GM19438 (cell line): ENCODE measurements around the gene CCNE1.

Experiments
- ATAC-seq: cut with Tn5 transposase; IDR thresholded peaks from one replicate; pipeline ENCODE4 v1.9.1; 2021; ENCODE audit warnings: low read depth; ENCODE audit not compliant: unreplicated experiment

The CCNE1 gene

DNA sequence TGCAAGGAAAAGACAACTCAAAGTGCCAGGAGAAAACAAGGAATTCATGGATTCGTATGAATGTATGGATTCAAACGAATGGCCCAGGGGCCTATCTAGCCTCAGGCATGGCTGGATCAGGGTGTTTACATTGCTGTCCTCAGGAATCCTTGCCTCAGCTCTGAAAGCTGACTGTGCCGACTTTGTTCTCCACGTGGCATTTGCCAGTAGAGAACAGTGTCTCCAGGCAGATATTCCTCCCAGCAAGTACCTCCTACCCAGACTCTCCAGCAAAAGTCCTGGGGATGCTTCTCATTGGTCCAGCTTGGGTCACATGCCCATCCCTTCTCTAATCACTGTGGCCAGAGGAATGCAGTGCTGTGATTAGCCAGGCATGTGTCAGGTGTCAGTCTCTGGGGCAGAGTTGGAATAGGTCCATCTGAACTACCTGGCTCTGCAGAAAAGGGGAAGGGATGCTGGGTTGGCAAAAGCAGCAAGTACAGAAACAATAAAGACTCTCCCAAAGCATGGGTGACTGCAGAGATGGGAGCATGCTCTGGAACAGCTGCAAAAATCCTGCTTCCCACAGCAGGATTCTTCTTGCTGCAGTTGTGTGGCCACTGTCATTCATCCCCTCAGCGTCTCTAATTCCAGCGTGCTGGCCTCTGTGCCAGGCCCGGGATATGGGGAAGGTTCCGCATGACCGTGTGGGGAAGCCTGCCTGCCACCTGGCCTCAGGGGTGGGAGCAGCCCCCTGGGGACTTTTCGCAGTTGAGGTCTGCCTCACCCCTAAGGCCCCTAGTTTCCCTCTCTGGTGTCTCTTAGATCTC is 30.0 kb downstream of the CCNE1 start:
- ATAC-seq = no peak

DNA sequence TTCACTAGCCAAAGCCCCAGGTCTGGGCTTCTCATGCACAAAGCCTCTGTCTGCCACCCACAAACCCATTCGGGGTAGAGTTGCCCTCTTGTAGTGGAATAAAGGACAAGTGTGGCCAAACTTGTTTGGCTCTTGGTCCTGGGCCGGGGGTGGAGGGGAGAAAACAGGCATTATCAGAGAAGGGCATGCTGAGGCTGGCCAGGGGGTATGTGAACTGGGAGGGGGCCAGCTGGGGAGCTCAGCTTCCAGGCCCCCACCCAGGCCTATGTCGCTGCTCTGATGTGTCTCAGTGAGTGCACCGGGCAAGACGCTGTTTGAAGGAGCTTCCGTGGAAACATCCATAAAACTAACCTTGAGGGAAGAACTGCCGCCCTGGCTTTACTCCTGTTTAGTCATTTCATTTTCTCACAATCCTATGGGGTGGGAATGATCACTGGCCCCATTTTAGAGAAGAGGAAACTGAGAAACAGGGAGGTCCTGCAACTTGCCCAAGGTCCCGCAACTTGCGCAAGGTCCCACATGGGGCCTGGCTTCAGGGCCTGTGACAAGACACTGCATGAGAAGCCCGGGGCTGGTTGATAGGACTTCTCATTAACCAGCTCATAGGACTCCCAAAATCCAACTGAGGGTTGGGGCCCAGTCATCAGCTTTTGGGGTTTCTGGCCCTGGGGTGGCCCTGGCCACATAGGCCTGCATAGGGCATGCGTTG is 30.8 kb downstream of the CCNE1 start:
- no peak for ATAC-seq

DNA sequence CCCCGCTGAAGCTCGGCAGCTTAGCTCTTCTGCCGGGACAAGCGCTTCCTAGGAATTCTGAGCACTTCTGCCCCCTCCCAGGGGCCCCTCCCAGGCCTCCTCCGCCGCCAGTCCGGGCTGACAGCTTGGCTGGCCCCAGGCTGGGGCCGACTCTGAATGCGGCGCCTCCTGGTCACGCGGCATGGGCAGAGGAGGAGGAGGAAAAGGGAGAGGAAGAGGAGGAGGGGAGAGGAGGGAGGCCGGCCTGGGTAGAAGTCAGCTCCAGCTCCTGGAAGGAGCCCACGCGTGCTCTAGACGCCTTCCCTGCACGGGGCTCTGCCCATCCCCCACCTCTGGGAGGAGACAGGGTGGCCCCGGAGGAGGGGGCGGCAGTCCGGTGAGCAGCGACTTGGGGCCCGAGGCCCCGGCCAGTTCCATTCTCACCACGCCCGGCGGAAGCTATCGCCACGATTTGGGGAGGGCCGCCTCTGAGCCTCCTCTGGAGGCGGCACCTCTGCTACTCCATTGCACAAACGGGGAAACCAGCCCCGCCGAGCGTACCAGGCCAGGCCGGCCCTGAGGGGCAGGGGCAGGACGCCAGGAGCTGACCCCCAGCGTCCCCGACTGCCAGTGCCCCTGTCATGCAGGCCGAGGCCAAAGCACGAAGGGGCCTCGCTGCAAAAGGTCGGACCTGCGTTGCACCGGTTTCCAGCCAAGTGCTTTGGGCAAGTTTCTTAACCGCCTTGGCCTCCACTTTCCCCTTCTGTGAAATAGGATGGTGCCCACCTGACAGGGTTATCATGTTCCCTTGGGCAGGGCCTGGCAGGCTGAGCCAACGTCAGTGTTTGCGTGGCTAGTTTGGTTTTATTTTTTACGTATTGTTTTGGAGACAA is 31.6 kb downstream of the CCNE1 start:
- no peak for ATAC-seq

DNA sequence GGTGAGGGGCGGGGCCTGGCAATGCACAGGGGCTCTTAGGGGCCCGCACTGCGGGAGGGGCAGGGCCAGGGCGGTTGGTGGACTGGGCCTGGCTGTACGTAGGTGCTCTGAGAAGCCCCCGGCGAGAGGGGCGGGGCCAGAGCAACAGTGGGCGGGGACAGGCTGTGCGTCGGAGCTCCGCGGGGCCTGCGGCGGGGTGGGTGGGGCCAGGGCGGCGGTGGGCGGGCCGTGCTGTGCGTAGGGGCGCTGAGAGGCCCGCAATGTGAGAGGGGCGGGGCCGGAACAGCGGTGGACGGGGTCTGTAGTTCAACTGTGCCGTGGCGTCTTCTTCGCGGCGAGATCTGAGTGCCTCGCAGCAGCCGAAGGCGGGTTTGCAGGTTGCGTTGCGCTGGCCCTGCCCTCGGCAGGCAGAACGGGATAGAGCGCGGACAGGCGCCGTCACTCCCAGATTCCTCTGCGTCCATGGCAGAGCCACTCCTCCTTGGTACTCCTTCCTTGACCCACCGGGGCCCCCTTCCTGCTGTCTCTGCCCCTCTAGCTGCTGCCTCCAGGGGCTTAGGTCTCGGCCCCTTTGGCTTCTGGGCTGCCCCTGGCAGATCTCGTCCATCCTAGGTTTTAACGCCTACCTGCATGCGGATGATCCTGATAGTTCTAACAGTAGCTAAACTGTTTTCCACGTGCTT is 33.2 kb downstream of the CCNE1 start:
- ATAC-seq = peak; percentile 62

DNA sequence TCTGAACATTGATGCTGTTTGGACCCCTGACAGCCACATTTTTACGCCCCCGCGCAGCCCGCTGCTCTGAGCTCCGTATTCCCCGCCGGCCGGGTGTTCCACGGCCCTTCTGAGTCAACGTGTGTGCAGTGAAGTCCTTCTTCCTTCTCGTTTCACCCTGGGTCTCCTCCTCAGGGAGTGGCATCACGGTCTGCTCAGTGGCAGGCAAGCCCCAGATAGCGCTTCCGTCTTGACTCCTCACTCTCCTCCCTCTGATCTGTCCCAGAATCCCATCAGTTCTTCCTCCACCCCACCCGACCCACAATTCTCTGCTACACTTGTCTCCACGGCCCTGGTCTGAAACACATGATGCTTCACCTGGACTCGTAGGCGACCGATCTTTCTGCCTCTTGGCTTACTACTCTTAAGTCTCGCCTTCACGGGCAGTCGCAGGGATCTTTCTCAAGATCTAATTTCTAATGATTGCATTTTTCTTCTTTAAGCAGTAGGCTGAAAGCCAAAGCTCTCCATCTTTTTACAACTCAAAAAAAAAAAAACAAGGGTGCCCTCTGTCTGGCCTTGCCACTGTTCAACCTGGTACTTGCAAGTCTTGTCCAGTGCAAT is 33.9 kb downstream of the CCNE1 start:
- ATAC-seq = no peak

DNA sequence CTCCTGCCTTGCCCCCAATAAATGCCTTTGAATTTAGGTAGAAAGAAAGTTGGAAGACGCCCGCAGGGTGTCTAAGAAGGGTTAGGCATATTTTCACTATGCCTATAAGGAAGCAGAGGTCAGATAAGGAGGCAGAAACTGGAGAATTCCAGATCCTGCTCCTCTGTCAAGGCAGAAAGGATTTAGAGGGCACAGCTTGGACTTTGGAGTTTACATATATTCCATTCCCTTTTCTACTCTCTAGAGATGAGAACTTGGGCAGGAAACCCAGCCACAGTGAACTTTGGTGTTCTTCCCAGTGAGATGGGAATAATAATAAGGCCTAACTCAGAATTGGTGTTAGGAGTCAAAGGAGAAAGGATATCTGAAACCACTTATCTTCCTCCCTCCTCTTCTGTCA is 37.4 kb downstream of the CCNE1 start:
- no peak for ATAC-seq

DNA sequence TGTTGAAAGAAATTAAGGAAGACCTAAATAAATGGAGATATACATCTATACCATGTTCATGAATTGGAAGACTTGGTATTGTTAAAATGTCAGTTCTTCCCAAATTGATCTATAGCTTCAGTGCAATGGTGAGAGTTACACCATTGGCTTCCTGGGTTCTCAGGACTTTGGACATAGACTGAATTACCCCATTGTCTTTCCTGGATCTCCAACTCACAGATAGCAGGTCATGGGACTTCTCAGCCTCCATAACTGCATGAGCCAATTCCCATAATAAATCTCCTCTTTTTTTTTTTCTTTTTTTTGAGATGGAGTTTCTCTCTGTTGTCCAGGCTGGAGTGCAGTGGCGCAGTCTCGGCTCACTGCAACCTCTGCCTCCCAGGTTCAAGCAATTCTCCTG is 38.7 kb downstream of the CCNE1 start:
- no peak for ATAC-seq

DNA sequence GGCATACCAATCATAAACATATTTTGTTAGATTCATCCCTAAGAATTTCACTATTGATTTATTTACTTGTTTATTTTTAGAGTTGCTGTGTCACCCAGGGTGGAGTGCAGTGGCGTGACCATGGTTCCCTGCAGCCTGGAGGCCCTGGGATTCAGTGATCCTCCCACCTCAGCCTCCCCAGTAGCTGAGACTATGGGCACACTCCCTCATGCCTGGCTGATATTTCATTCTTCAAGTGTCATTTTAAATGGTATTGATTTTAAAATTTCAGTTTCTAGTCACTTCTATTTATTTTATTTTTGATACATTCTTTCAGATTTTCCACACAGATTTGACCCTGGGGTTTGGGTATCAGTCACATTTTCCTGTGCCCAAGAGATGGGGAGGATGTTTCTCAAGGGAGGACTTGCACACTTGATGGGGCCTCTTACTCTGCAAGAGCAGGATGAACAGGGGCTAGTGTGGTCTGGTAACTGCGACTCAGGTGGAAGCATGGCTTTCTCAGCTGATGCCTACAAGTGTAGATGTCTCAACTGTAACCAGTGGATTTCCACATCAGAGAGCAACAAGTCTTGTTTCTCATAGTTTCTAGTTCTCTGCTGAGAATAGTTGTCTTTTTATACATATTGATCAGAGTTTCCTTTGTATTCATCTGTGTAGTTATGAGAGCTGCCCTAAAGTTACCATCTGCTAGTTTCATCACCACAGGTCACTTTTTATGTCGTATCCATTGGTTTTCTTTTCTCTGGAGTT is 40.2 kb downstream of the CCNE1 start:
- ATAC-seq = peak; percentile 69

DNA sequence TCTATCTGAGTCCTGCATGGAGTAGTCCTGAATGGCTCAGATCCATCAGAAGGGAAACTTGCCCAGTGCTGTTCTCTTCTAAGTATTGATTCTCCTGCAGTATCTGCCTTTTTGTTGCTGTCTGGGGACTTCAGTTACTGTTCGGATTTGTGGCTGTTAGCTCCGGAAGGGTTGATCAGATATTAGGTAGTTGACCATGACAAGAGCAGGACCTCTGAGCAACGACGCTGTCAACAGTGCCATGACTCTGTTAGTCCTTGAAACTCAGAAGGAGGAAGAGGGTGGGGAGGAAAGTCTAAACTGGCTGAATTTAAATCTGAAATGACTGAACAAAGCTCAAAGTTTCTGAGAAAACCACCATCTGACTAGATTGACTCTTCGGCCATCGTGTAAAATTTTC is 42.2 kb downstream of the CCNE1 start:
- ATAC-seq = no peak

DNA sequence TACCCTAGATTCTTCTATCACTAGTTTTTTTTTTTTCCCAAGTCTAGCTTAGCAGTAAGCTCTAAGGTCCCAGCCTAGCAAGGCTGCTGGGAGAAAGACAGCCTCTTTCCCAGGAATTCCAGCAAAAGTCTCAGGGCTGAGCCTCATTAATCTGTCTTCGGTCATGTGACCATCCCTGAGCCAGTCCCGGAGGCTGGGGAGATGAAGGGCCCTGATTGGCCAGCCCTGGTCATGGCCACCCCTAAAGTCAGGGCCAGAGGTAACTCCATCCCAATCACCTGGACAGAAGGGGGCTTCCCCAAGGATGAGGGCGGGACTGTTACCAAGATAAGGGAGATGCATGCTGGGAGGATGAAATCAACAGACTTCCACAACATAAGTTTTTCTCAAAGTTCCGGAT is 43.3 kb downstream of the CCNE1 start:
- no peak for ATAC-seq

DNA sequence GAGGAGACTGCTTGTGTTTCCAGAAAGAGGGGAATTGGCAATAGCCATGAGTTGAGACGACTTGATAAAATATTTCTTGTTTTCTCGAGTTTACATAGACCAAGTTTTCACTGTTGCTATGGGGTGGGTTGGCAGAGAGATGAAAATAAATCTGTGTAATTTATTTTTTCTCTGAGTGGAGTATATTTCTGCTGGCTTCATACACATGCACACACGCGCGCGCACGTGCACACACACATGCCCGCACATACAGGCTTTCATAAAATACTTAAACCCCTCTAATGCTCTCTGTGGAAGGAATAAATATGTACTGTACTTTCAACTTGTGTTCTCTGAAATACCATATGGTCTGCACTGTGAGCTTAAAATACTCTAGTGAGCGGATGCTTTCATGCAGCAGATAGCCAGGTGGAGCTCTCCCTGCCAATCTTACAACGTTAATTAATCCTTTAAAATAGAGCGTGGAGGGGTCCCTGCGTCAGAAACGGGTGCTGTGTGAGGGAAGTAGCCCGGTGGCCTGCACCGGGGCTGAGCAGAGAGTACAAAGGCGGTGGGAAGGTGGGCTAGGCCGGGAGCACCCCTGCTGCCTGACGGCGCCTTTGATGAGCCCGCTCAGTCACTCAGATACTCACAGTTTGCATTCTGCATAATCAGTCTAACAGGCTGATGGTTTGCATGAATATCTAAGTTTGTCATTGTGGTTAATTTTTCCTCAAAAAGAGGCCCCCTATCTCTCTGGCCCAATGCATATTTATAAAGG is 44.1 kb downstream of the CCNE1 start:
- no peak for ATAC-seq

DNA sequence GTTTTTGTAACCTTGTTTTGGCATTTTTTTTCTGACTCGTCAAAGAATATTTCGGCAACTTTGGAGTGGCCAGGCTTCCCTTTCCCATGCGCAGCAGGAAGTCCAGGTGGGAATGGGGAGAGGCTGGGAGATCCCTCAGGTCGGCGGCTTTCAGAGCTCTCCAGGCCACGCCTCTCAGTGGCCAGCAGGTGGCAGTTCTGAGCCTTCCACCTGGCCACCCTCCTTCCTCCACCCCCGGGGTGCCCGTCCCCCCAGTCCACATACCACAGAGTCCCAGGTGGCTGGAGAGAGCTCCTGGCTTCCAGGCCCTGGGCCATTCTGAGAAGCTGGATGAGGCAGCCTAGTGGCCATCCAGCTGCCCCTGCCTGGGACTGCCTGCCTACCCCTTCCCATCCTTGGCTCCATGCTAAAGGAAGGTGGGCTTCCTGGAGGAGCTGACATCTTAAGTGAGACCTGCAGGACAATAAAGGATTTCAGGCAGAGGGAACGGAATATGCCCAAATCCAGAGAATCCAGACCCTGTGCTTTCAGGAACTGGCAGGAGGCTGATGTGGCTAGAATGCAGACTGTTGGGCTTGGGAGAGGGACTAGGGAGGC is 46.3 kb downstream of the CCNE1 start:
- no peak for ATAC-seq

DNA sequence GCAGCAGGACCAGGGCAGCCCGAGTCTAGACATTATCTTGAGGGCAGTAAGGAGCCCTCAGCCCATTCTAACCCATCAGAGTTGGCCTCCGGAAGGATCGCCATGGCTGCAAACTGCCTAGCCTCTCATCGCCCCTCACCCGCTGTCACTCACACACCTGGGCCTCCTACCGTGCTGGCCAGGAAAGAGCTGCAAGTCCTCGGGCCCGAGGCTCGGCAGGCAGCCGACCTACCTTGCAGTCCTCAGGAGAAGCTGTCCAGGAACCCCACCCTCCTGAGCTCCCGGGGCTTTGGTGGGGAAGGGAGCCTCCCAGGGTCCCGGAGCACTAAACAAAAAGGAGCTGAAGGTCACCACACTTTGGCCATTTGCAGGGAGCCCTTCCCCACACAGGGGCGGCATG is 46.8 kb downstream of the CCNE1 start:
- no peak for ATAC-seq

DNA sequence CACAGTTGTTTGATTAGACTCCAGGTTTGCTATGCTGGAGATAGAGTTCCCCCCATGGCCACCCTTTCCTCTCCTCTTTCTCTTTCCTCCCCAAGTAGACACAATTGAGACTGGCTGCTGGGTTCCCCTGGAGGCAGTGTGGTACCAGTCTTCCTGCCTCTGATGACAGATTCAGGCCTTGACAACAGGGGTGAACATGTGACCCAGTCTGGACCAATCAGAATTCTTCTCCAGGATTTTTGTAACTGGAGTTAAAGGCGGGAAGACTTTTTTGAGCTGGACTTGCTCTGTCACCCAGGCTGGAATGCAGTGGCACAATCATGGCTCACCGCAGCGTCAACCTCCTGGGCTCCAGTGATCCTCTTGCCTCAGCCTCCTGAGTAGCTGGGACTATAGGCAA is 48.7 kb downstream of the CCNE1 start:
- ATAC-seq = no peak

DNA sequence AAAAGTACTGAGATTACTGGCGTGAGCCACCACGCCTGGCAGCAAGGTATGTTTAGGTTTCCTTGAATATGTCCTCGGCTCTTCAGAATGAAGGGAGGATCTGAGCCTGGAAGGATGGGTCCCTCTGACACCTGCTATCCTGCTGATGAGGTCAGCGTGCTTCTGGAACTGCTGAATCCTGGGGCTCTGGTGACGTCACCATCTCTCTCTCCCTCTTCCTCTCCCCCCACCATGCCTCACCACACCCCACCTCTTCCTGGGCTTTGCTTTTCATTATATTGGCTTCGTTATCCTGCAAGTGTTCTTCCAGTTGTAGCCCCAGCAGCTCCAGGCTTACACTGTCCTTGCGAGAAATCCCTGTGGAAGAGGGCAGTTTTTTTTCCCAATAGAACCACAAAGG is 49.8 kb downstream of the CCNE1 start:
- no peak for ATAC-seq

DNA sequence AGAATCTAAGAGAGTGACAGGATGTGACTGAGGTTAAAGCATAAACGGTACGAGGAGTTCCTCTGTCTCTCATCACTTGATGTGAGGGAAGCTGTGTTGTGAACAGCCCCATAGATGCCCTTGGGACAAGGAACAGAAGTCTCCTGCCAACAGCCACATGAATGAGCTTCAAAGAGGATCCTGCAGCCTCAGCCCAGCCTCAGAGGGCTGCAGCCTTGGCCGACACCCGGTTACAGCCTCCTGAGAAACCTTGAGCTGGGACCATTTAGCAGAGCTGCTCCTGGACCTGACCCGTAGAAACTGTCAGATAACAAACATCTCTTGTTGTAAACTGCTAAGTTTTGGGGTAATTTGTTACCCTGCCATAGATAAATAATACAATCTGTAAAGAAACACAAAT is 54.2 kb downstream of the CCNE1 start:
- no peak for ATAC-seq

DNA sequence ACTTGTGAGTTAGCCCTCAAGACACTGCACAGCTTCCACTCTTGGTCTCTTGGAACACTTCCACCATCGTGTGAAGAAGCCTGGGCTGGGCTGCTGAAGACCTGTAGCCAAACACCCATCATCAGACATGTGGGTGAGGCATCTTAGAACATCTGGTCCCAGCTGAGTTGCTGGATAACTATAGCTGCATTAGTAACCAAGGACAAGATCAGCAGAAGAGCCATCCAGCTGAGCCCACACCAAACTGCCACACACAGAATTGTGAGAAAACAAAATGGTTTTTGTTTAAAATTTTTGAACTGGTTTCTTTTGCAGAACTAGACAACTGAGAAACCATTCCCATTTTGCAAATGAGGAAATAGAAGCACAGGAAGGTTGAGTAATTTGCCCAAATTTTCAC is 56.2 kb downstream of the CCNE1 start:
- ATAC-seq = no peak

DNA sequence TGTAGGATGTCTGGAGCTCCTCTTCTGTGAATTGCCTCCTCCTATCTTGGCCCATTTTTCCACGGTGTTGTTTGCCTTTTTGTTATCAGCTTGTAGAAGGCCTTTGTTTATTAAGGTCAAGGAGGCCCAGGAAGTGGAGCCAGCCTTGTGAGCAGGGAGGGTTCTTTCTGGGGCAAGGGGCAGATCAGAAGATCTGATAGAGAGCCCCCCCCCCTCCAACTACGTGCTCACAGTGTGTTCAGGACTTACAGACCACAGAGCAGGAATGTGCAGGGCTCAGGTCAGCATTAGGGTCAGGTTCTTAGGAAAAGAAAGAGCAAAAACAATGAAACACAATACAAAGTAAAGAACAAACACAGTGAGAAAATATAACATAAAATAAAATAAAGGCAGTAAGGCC is 59.4 kb downstream of the CCNE1 start:
- no peak for ATAC-seq
